ENCODE data around the gene RABL3. TPM values are rescaled to one million over a fixed set of nuclear protein-coding genes. Genes with fewer than 3 reads are reported as not detected.

Gene RABL3
- total and polyA plus RNA-seq, 2 of the 13 experiments (the other 11 are each of a cell fraction or from before 2014, with no cell fraction given): 4.8 to 31.9 TPM

GRCh38 chr3:120678331-120678947 is 63.9 kb downstream of the RABL3 start (continued):
- TF ChIP-seq, protein P1, sequence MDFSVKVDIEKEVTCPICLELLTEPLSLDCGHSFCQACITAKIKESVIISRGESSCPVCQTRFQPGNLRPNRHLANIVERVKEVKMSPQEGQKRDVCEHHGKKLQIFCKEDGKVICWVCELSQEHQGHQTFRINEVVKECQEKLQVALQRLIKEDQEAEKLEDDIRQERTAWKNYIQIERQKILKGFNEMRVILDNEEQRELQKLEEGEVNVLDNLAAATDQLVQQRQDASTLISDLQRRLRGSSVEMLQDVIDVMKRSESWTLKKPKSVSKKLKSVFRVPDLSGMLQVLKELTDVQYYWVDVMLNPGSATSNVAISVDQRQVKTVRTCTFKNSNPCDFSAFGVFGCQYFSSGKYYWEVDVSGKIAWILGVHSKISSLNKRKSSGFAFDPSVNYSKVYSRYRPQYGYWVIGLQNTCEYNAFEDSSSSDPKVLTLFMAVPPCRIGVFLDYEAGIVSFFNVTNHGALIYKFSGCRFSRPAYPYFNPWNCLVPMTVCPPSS (IDR thresholded peaks at IDR 0.05): no peak
- TF ChIP-seq SRY (CRISPR knock-in tag; IDR thresholded peaks at IDR 0.05) (no peak), FLYWCH1 (CRISPR knock-in tag; IDR thresholded peaks at IDR 0.05) (no peak), NFKB2 (CRISPR knock-in tag; IDR thresholded peaks at IDR 0.05; ENCODE audit: borderline replicate concordance) (no peak), RARA (CRISPR knock-in tag; IDR thresholded peaks at IDR 0.05) (peak; percentile 83), NR2F6 (IDR thresholded peaks at IDR 0.05) (peak; percentile 75), NR2F6 (CRISPR knock-in tag; IDR thresholded peaks at IDR 0.05) (peak; percentile 83), NPAS2 (CRISPR knock-in tag; IDR thresholded peaks at IDR 0.05; ENCODE audit: borderline replicate concordance) (no peak), KLF16 (CRISPR knock-in tag; IDR thresholded peaks at IDR 0.05) (peak in 1 of 2 experiments; percentile 54; a peak in 2 of 4 replicates), ZBTB14 (CRISPR knock-in tag; IDR thresholded peaks at IDR 0.05) (no peak), MAFF (IDR thresholded peaks at IDR 0.05; ENCODE audit: low read depth, low read length) (peak; percentile 95), MATR3 (CRISPR knock-in tag; IDR thresholded peaks at IDR 0.05) (no peak), NCOR1 (IDR thresholded peaks at IDR 0.05; ENCODE audit: borderline replicate concordance, low read length) (peak; percentile 80; the same call in 1 of the 2 replicates), IRF1 (CRISPR knock-in tag; IDR thresholded peaks at IDR 0.05; ENCODE audit: low read depth) (no peak), ZFP1 (CRISPR knock-in tag; IDR thresholded peaks at IDR 0.05) (peak; percentile 55; the same call in 1 of the 2 replicates), ZFP62 (CRISPR knock-in tag; IDR thresholded peaks at IDR 0.05) (no peak), MEIS1 (CRISPR knock-in tag; IDR thresholded peaks at IDR 0.05; ENCODE audit: borderline replicate concordance) (no peak), SALL1 (CRISPR knock-in tag; IDR thresholded peaks at IDR 0.05) (peak; percentile 50; the same call in 1 of the 2 replicates), ZMYM3 (CRISPR knock-in tag; IDR thresholded peaks at IDR 0.05) (no peak), TEAD3 (CRISPR knock-in tag; optimal IDR thresholded peaks at IDR 0.05; ENCODE audit: borderline replicate concordance) (peak; percentile 74), HNRNPL (IDR thresholded peaks at IDR 0.05; ENCODE audit: low read depth, low read length) (no peak), DNMT3B (CRISPR knock-in tag; conservative IDR thresholded peaks at IDR 0.05) (peak; percentile 92), ZNF143 (CRISPR knock-in tag; IDR thresholded peaks at IDR 0.05) (no peak), ZBTB39 (CRISPR knock-in tag; IDR thresholded peaks at IDR 0.05) (no peak)
- TF ChIP-seq, protein P2, sequence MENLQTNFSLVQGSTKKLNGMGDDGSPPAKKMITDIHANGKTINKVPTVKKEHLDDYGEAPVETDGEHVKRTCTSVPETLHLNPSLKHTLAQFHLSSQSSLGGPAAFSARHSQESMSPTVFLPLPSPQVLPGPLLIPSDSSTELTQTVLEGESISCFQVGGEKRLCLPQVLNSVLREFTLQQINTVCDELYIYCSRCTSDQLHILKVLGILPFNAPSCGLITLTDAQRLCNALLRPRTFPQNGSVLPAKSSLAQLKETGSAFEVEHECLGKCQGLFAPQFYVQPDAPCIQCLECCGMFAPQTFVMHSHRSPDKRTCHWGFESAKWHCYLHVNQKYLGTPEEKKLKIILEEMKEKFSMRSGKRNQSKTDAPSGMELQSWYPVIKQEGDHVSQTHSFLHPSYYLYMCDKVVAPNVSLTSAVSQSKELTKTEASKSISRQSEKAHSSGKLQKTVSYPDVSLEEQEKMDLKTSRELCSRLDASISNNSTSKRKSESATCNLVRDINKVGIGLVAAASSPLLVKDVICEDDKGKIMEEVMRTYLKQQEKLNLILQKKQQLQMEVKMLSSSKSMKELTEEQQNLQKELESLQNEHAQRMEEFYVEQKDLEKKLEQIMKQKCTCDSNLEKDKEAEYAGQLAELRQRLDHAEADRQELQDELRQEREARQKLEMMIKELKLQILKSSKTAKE (CRISPR knock-in tag; IDR thresholded peaks at IDR 0.05; ENCODE audit: borderline replicate concordance): no peak

Data from HepG2 (cell line).